Upper lobe of right lung (tissue), 1 donor: ENCODE measurements around the gene MICU1. TPM values are rescaled to one million over a fixed set of nuclear protein-coding genes. Genes with fewer than 3 reads are reported as not detected.

ENCODE experiments used
- ATAC-seq: fragments of 200-7000 bp; cut with Tn5 transposase; one replicate; pipeline ENCODE4 v1.9.1; 2020; ENCODE audit warnings: mild to moderate bottlenecking, moderate library complexity
- DNase-seq: peaks from one replicate; pipeline ENCODE4 v3.0.0-alpha.2; 2020
- H3K27ac ChIP-seq: fragments of 200-600 bp; one replicate; pipeline ENCODE4 v1.8.0; 2022
- H3K27me3 ChIP-seq: fragments of 200-600 bp; one replicate; pipeline ENCODE4 v1.8.0; 2022; ENCODE audit warnings: mild to moderate bottlenecking
- H3K36me3 ChIP-seq: fragments of 200-600 bp; one replicate; pipeline ENCODE4 v1.8.0; 2022
- H3K4me1 ChIP-seq: fragments of 200-600 bp; one replicate; pipeline ENCODE4 v1.8.0; 2022
- H3K4me3 ChIP-seq: fragments of 200-600 bp; one replicate; pipeline ENCODE4 v1.8.0; 2022; ENCODE audit warnings: mild to moderate bottlenecking
- H3K9me3 ChIP-seq: fragments of 200-600 bp; one replicate; pipeline ENCODE4 v1.8.0; 2022
- CTCF ChIP-seq: fragments of 200-600 bp; IDR thresholded peaks from one replicate; pipeline ENCODE4 v1.8.0; 2022; ENCODE audit warnings: antibody characterized with exemption
- intact Hi-C: fragments of 100-400 bp; cut with DNase I; formaldehyde crosslinking; loops from one replicate; pipeline ENCODE4 v1.11.0; 2022
- total RNA-seq: library from RNA; stranded (reverse); fragmentation: NEBNext Ultra II Directional; extraction: Animal tissue kit (Norgen Biotek cat#: 25700); gene quantifications from one replicate; pipeline ENCODE4 v1.2.1, GENCODE V29; 2021
- donor health status: DM: no; HTN: yes; CAD: no; lungs with severe emphysema.

MICU1 gene
- total RNA-seq, 1 donor from 2014 or later = 52.2 TPM

- H3K27me3 ChIP-seq = no peaks in the 10 kb centered on the region
- TF ChIP-seq CTCF = no peak
- H3K9me3 ChIP-seq = no peaks in the 10 kb centered on the region
- ATAC-seq = peak; percentile 27
- H3K4me1 ChIP-seq = no peaks in the 10 kb centered on the region
- H3K36me3 ChIP-seq = no peaks in the 10 kb centered on the region
- DNase-seq = no peak
- intact Hi-C loops = no loop called here
- H3K27ac ChIP-seq = no peak overlapping the region
- H3K4me3 ChIP-seq = no peak overlapping the region
These were observed 13.6 kb upstream of the MICU1 start for GRCh38 chr10:72639441-72639873.

- H3K4me1 ChIP-seq = no peaks in the 10 kb centered on the region
- H3K9me3 ChIP-seq = no peaks in the 10 kb centered on the region
- H3K4me3 ChIP-seq = no peak overlapping the region
- H3K36me3 ChIP-seq = no peaks in the 10 kb centered on the region
- intact Hi-C loops = no loop called here
- TF ChIP-seq CTCF = no peak
- no peaks in the 10 kb centered on the region for H3K27me3 ChIP-seq
- DNase-seq = no peak
- H3K27ac ChIP-seq = no peak overlapping the region
- ATAC-seq = no peak
These were observed 12.9 kb upstream of the MICU1 start for GRCh38 chr10:72638586-72639440.

- H3K27ac ChIP-seq = no peak overlapping the region
- H3K36me3 ChIP-seq = no peaks in the 10 kb centered on the region
- TF ChIP-seq CTCF = no peak
- ATAC-seq (peak; percentile 89), DNase-seq (no peak)
- intact Hi-C loops = no loop called here
- H3K27me3 ChIP-seq = no peaks in the 10 kb centered on the region
- no peaks in the 10 kb centered on the region for H3K9me3 ChIP-seq
- no peaks in the 10 kb centered on the region for H3K4me1 ChIP-seq
- no peak overlapping the region for H3K4me3 ChIP-seq
These were observed 11.5 kb upstream of the MICU1 start for GRCh38 chr10:72637398-72637857.

GRCh38 chr10:72630144-72630543 is 4.3 kb upstream of the MICU1 start:
- H3K4me3 ChIP-seq = no peak overlapping the region
- H3K36me3 ChIP-seq = no peaks in the 10 kb centered on the region
- no peak overlapping the region for H3K27ac ChIP-seq
- H3K4me1 ChIP-seq = peaks cover 4% of the 10 kb centered on the region
- TF ChIP-seq CTCF = no peak
- H3K27me3 ChIP-seq = no peaks in the 10 kb centered on the region
- ATAC-seq (no peak), DNase-seq (no peak)
- H3K9me3 ChIP-seq = no peaks in the 10 kb centered on the region
- intact Hi-C loops = no loop called here

- TF ChIP-seq CTCF = no peak
- intact Hi-C loops = no loop called here
- no peak for DNase-seq
- H3K4me3 ChIP-seq = peak overlapping the region; percentile 83
- peak overlapping the region; percentile 85 for H3K27ac ChIP-seq
- ATAC-seq = no peak
- H3K36me3 ChIP-seq = no peaks in the 10 kb centered on the region
- no peaks in the 10 kb centered on the region for H3K27me3 ChIP-seq
- H3K4me1 ChIP-seq = peaks cover 17% of the 10 kb centered on the region
- H3K9me3 ChIP-seq = no peaks in the 10 kb centered on the region
These were observed 520 bp upstream of the MICU1 start for GRCh38 chr10:72626444-72626754.

- H3K9me3 ChIP-seq = no peaks in the 10 kb centered on the region
- DNase-seq = no peak
- H3K4me1 ChIP-seq = peaks cover 17% of the 10 kb centered on the region
- peak overlapping the region; percentile 85 for H3K27ac ChIP-seq
- no peak for ATAC-seq
- peak overlapping the region; percentile 83 for H3K4me3 ChIP-seq
- no peaks in the 10 kb centered on the region for H3K27me3 ChIP-seq
- no peak for TF ChIP-seq CTCF
- intact Hi-C loops = no loop called here
- H3K36me3 ChIP-seq = no peaks in the 10 kb centered on the region
These were observed 637 bp downstream of the MICU1 start for GRCh38 chr10:72625276-72625607.
